Hematopoietic multipotent progenitor cell treated with erythropoietin and hydrocortisone succinate and interleukin-3 and kit ligand, for 6 days (in vitro differentiated cells): ENCODE results near the gene CBLB.
A peak's percentile ranks its signal among the peaks of the same experiment; 100 is the strongest.
"Not testable (repeated sequence)": the region's sequence is repeated elsewhere in the genome, so short reads cannot be mapped to it uniquely, and the experiment has no call there.

ENCODE experiments used
- DNase-seq: peaks from one replicate; pipeline ENCODE4 v3.0.0-alpha.2; 2015

The CBLB gene

DNA sequence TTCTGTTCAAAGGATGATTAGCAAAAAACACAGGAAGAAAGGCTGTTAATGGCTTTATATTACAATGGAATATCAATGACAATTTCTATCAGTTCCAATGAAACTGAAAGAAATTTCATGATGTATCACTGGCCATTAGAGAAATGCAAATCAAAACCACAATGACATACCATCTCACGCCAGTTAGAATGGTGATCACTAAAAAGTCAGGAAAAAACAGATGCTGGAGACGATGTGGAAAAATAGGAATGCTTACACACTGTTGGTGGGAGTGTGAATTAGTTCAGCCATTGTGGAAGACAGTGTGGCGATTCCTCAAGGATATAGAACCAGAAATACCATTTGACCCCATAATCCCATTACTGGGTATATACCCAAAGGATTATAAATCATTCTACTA lies 53.5 kb downstream of the CBLB start:
- DNase-seq, result not testable (repeated sequence)

DNA sequence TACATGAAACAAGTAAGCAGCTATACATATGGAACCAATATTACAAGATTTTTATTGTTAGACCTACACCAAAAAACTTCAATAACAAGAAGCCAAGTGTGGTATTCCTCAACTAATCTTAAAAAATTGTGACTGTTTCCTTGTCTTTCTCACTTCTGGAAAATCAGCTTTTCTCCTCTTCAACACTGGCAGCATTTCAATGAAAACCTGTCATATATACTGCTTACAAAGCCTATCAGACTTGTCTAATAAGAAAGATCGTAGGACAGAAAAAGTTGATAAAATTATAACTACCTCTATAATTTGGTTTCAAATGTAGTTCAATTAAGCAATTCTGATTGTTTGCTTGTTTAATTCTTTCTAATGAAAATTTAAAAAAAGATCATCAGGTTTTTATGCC lies 55.1 kb downstream of the CBLB start:
- no peak for DNase-seq

GRCh38 chr3:105812194-105812586 lies 56.6 kb downstream of the CBLB start:
- DNase-seq, result no peak

DNA sequence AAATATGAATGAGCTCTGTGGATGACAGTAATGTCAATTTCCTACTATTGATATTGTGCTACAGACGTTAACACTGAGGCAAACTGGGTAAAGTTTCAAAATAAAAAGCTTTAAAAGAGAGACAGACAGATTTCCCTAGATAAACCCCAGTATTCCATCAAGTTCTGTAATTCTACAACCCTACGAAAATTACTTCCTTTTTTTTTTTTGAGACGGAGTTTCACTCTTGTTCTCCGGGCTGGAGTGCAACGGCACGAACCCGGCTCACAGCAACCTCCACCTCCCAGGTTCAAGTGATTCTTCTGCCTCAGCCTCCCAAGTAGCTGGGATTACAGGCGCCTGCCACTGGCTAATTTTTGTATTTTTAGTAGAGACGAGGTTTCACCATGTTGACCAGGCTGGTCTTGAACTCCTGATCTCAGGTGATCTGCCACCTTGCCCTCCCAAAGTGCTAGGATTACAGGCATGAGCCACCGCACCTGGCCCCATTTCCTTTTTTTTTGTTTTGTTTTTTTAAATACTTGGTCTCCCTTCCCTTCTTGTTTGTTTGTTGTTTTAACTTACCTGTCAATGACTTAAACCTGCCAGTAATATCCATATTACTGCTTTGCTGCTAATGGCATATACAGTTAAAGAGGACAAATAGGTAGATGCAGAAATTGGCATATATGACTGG lies 57.2 kb downstream of the CBLB start:
- no peak for DNase-seq

GRCh38 chr3:105809208-105809888 lies 59.5 kb downstream of the CBLB start:
- no peak for DNase-seq

DNA sequence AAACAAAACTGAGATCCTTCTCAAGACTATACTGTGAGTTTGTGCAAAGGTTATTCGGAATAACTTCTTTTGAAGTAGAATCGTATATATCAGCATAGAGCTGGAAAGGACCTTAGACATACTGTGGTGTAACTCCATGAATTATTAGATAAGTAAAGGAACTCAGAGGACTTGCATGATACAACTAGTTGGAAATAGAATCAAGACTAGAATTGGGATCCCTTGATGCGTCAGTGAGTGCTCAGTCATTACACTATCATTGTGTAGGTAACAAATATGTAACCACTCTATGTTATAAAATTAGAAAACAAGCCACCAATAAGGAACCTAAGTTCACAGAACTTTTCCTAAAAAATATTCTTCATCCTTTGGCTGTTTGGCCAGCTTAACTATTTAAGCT lies 61.1 kb downstream of the CBLB start:
- DNase-seq, result no peak

DNA sequence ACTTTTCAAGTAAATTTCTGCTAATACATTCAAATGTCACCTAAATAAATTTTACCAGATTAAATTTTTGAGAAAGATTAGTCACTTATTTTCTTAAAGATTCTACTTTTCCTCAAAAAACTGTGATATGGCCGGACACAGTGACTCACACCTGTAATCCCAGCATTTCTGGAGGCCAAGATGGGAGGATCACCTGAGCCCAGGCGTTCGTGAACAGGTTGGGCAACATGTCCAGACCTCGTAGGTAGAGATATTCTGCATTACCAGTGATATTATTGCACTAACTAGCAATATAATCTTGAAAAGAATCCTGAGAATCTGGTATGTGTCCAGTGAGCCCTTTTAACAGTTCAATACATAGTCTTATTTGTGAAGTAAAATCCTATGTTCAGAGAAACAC lies 61.7 kb downstream of the CBLB start:
- DNase-seq, result no peak

DNA sequence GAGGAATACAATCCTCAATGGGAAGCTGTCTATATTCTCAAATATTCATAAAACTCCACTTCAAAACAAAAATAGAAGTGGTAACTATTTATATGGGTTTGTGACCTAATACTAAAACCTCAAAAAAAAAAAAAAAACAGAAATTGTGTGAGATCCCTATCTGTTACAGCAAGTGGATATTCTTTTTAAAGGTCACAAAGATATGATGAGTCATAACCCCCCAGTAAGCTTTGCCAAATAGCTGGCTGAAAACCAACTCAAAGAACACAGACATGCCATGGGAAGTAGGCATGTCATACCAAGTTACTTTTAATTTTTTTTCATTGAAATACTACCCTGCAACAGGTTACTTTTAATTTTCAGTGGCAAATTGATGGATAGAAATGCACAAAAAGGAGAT lies 62.5 kb downstream of the CBLB start:
- peak; percentile 91 for DNase-seq

GRCh38 chr3:105805404-105805803 lies 63.4 kb downstream of the CBLB start:
- DNase-seq, result no peak

- DNase-seq, result no peak
Observed at GRCh38 chr3:105802118-105802706, 66.6 kb downstream of the CBLB start.

- no peak for DNase-seq
Observed at GRCh38 chr3:105801397-105801796, 67.4 kb downstream of the CBLB start.

DNA sequence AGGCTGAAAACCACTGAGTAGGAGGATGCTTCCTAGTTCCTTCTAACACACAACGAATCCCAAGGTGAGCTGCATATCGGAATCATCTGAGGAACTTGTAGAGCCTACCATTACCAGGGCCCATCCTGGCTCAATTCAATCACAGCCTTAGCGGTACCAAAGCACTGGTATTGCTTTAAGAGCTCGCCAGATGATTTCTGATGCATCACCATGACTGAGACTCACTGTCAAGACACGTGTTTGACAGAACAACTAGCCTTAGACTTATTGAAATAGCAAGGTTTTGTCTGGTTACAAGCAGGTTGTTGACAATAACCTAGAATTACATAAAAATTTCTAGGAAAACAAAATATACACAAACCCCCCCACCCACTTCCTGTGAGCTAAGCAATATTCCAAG lies 68.5 kb downstream of the CBLB start:
- DNase-seq, result no peak

DNA sequence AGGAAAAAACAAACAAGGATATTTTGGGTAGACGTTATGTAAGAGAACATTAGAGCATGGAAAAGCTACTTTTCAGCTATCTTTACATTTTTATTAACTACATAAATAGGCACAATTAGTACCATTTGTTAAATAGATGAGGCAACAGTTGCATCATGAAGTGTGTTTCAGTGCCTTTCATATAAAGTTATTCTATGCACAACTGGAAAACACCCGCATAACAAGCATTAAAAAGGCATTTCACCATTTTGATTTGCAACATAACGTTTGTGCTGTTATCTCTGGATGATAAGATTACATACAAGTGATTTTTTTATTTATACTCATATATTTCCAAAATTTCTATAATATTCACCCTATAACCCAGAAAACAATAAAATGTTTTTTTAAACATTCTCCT lies 69.5 kb downstream of the CBLB start:
- DNase-seq, result no peak

- peak; percentile 66 for DNase-seq
Observed at GRCh38 chr3:105798381-105798934, 70.4 kb downstream of the CBLB start.

DNA sequence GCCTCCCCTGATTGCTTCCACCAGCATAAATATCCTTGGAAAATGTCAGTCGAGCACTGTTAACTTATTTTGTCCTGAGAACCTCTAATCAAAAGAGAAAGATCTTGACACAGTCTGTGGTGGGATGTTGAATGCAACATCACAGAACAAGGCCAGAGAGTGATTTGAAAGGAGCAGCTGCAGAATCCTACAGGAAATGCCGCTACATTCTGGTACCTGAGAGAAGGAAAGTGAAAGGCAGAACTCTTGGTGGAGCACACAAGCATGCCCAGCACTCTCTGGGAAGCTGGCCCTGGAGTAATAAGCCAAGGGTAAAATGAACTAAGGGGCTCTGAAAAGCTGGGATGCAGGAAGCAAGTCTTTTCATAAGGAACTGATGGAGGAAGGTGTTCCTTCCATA lies 75.8 kb downstream of the CBLB start:
- DNase-seq, result no peak

DNA sequence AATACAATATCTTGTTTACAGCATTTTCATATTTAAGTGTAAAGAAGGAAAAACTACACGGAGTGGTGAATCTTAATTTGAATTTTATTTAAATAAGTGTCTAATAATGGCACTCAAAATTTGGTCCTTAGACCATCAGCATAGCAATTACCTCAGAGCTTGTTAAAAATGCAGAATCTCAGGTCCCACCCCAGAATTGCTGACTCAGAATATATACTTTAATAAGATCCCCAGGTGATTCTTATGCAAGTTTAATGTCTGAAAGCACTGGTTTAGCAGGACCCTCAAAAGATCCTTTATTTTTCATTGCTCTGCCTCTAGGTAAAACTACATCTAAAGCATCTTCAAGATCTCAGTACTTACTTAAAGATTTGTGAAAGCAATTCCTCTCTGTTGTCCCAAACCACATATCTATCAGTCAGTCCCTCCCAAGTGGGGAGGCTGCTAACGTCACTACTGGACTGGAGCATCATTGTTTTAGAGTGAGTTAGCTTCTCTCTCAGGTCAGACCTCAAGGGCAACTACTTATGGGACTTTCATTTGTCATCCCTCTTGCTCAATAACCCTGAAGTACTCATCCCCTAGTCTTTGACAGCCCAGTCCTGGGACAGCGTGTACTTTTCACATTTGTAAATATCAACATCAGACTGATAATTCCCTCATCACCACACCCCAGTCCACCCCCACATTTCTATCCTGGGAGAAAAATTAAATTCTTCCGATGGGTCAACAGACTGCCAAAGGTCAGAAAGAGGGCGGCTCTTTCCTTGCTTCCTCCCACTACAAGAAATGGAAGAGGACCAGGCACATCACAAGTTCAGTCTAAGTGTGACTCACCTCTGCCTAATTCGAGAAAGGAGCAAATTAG lies 76.7 kb downstream of the CBLB start:
- no peak for DNase-seq

- no peak for DNase-seq
Observed at GRCh38 chr3:105791131-105791530, 77.7 kb downstream of the CBLB start.

DNA sequence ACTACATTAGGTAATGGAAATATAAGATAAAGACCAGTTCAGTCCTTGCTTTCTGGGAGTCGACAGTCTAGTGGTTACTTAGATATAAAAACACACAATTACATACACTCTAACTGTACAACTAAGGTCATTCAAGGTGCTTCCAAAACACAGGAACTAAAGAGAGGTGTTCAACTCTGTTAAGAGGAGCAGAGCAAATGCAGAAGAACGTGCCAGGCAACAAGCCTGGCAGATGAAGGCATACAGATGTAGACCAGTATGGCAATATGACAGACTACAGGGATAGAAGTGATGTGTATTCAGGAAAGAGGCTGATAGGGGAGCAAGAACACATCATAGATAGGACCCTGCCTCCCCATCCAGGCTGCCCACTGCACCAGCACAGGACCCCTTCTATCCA lies 78.3 kb downstream of the CBLB start:
- DNase-seq, result peak; percentile 28

- no peak for DNase-seq
Observed at GRCh38 chr3:105788593-105788992, 80.2 kb downstream of the CBLB start.

- DNase-seq, result no peak
Observed at GRCh38 chr3:105787453-105787852, 81.4 kb downstream of the CBLB start.

- no peak for DNase-seq
Observed at GRCh38 chr3:105786990-105787389, 81.8 kb downstream of the CBLB start.

DNA sequence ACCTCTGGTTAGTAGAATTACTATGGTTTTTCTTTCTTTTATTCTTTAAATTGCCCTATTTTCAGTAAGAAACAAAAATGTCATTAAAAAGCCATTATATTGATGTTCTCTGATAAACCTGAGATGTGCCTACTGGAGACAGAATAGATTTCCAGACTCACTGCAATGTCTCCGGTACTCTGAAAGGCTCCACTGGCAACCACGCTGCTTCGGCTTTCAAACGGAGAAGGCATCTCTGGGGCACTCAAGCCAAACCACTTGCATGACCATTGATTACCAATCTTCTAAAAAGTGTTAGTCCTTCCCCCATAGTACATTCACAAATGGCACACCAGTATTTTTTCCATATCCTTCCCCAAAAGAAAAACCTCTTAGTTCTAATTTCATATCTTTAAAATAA lies 82.6 kb downstream of the CBLB start:
- no peak for DNase-seq

DNA sequence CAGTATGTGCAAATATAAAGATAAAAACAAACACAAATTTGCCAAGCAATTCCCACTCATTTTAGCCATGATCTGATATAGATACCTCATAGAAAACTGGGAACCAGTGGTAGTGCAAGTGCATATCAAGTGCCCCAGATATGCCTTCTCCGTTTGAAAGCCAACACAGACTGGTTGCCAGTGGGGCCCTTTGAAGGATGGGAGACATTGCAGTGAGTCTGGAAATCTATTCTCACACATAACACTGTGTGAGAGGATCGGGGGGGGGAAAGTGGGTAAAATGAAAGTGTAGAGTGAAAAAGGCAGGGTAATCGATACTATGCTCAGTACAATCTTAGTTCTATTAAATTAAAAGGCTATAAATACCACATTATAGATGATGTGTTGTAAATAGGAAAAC lies 83.0 kb downstream of the CBLB start:
- no peak for DNase-seq
